NCI-H82 treated with DMSO at 0.1 percent for 48 hours (cell line): ENCODE results near the gene OBI1.

ENCODE experiments used
- DNase-seq: peaks from one replicate; lab custom pipeline; 2025; ENCODE audit not compliant: unreplicated experiment; lab: John Stamatoyannopoulos, UW

The OBI1 gene

GRCh38 chr13:78604782-78605611, 54.0 kb downstream of the OBI1 start:
- peak; percentile 20 for DNase-seq

- DNase-seq: peak; percentile 79
Observed at GRCh38 chr13:78603240-78603957, 55.6 kb downstream of the OBI1 start, which contains the start of gene POU4F1. Gene POU4F1 (minus strand): TSS chr13:78603552. CDS start chr13:78603326, 226 bp downstream.

- DNase-seq: no peak
Observed at GRCh38 chr13:78602561-78603239, 56.3 kb downstream of the OBI1 start.

GRCh38 chr13:78601874-78602560, 56.9 kb downstream of the OBI1 start:
- DNase-seq: no peak

DNA sequence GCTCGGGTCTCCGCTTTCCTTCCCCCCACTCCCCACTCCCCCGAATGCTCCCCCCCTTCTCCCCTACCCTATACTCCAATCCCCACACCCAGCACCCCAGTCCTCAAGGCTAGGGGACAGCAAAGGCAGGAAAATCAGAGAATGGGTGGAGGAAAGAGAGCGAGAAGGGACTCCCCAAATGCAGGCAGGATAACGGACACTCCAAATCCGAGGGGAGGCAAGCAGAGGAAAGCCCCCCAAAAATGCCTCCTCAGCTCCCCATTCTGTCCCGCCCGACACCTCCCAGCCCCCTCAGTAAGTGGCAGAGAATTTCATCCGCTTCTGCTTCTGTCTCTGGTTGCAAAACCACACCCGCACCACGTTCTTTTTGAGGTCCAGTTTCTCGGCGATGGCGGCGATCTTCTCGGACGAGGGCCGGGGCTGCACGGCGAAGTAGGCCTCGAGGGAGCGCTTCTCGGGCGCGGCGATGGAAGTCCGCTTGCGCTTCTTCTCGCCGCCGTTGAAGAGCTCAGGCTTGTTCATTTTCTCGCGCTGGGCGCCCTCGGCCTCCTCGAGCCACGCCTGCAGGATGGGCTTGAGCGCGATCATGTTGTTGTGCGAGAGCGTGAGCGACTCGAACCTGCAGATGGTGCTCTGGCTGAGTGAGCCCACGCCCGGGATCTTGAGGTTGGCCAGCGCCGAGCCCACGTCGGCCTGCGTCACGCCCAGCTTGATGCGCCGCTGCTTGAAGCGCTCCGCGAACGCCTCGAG, 57.7 kb downstream of the OBI1 start:
- no peak for DNase-seq

GRCh38 chr13:78600280-78600883, 58.6 kb downstream of the OBI1 start:
- DNase-seq: no peak

DNA sequence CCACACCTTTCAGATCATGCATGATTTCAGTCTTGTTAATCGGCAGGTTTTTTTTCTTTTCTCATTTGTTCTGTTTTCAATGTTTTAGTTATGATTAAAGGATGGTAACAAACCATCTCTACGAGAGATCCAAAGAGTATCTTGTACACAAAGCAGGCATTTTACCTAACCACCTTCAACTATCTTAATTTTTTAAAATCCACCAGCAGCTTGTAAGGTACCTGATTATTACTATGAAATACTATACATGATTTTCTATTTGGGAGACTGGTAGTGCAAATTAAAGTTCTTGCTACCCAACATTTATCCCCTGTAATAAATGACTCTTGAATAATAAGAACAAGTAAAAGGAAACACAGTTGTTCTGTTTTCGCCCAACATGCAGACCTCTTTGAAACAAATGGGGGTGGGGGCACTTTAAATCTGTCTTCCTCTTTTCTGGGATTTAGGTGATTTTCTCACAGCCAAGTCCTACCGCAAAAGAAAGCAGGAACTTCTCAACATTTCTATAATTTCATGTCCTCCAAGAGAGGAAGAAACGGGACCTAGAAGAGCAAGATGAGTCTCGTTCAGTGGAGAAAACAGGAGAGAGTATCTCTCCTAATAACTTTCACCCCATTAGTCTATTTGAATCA, 59.2 kb downstream of the OBI1 start:
- no peak for DNase-seq

GRCh38 chr13:78598966-78599644, 59.9 kb downstream of the OBI1 start:
- no peak for DNase-seq

- DNase-seq: no peak
Observed at GRCh38 chr13:78598116-78598781, 60.7 kb downstream of the OBI1 start.

DNA sequence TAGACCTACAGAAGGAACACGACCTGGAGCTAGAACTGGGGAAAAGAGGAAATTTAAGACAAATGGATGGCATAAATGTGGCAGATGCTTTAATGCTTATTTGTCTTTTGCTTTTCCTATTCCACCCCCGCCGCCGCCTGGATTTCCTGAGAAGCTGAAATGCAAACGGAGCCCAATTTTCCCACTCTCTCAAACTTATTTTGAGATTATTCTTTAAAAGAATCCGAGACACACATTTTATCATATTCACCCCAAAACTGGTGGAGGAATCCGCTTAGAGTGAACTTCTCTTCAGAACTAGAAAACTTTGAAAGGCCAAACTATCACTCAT, 61.4 kb downstream of the OBI1 start:
- DNase-seq: peak; percentile 30

DNA sequence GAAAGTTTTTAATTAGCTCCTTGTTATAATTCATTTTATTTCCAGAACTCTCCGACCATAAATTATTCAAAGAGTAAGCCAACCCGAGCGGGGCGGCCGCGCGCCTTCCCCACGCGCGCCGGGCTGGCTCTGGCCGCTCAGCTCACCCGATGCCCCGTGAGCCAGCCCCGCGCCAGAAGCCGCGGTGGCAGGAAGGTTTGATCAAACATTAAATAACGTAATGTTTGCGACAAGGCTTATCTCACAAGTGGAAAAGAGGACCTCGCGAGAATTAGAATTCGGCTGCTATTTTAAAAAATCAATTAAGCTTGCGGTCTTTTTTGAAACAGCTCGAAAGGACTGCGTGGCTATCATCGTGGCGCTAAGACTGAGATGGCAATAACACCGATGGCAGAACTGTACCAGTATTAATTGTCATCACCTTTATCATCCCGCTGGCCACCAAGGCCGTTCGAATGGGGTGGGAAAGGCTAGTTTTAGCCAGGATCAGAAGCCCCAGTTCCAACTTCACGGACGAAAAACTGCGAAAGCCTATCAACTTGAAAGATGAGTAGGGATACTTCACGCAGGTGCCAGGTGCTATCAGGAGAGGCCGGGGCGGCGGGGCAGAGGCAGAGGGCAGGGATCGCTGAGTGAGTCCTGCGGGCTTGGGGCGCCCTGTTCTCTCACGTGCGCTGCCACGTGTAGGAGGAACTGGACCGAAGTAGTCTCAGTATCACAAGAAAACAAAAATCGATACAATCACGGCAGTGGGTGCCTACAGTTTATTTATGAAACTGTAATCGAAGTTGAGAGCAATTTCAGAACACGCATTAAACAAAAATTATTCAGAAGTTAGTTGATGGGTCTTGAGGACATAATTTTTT, 62.0 kb downstream of the OBI1 start:
- DNase-seq: no peak

GRCh38 chr13:78596399-78596735, 62.6 kb downstream of the OBI1 start:
- DNase-seq: no peak

GRCh38 chr13:78595495-78596398, 63.2 kb downstream of the OBI1 start:
- DNase-seq: no peak

- no peak for DNase-seq
Observed at GRCh38 chr13:78594456-78594975, 64.4 kb downstream of the OBI1 start.

DNA sequence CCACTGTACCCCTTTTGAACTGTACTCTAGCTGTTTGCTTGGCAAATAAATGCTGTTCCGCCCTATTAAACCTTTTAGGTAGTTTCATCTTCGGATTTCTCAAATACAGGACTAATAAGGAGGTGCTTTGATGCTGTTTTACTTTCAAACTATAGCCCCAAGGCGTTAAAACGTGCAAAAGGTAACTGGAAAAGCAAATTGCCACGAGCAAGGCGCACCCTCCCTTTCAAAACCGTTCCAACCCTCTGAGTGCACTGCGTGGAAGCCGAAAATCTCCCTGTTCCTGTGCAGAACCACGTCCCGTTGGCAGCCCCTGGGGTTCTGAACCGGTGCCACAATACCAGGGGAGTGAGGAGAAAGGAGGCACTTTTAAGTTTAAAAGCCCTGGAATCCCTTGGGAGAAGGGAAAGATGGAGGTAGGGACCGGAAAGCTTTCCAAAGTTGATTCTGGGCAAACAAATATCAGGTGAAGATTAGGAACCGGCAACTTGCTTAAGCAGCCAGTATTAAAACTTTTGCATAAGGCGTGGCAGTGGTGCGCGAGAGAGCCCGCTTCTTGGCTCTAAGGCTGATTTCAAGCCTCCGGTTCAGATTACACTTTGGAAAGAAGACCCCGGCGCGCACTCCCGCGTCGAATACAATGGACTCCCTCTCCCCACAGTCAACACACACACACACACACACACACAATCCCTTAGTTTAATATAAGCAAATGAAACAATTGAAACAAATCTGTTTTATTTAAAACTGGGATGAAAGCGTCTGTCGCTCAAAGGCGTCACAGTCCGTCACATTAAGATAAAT, 65.1 kb downstream of the OBI1 start:
- no peak for DNase-seq

DNA sequence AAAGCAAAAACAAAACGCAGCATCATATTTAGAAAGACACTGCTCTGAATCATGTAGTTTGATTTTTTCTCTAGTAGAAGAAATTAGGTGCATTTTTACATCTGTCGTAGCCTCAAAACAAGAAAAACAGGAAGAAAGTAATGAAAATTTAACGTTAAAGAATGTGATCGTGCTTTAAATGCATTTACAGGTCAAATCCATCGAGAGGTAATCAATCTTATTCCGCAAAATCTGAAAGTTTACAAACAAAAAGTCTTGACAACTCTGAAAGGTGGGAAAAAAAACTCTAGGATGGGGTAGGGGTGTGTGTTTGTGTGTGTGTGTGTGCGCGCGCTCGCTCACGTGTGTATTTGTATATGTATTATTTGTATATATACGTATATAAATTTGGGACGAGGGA, 65.8 kb downstream of the OBI1 start:
- DNase-seq: no peak
